HepG2 (cell line): Measurements from ENCODE around the gene SRSF4. TPM values are rescaled to one million over a fixed set of nuclear protein-coding genes. Genes with fewer than 3 reads are reported as not detected.
A peak's percentile ranks its signal among the peaks of the same experiment; 100 is the strongest.

Experiments used
- FOXP1 ChIP-seq, 2 experiments: fragments of 450-650 bp in 1 of 2; IDR thresholded peaks; 2 replicates each; pipeline ENCODE4 v1.6.1; 2017 to 2018; ENCODE audit warnings: antibody characterized with exemption in 1 of 2
- NCOA5 ChIP-seq: sonication (generic); formaldehyde crosslinking; IDR thresholded peaks from 2 replicates; pipeline ENCODE4 v1.4.0; 2020; ENCODE audit warnings: missing genetic modification reagents
- PHF5A ChIP-seq: IDR thresholded peaks from one replicate; pipeline ENCODE4 v1.6.1; 2018; ENCODE audit warnings: low read depth, missing genetic modification reagents; ENCODE audit not compliant: unreplicated experiment
- PHF8 ChIP-seq: sonication (generic); formaldehyde crosslinking; IDR thresholded peaks from 2 replicates; pipeline ENCODE4 v1.5.0; 2020; ENCODE audit warnings: missing genetic modification reagents
- RAD51 ChIP-seq: fragments of 450-650 bp; IDR thresholded peaks from 2 replicates; pipeline ENCODE4 v1.6.1; 2016; ENCODE audit warnings: borderline replicate concordance
- RARG ChIP-seq: sonication (generic); formaldehyde crosslinking; IDR thresholded peaks from 2 replicates; pipeline ENCODE4 v1.4.0; 2020; ENCODE audit warnings: low read depth, mild to moderate bottlenecking, missing genetic modification reagents
- REL ChIP-seq: sonication (generic); formaldehyde crosslinking; conservative IDR thresholded peaks from 2 replicates; pipeline ENCODE4 v1.8.0; 2022; ENCODE audit warnings: mild to moderate bottlenecking, missing genetic modification reagents, moderate library complexity
- SMAD9 ChIP-seq: sonication (generic); formaldehyde crosslinking; IDR thresholded peaks from 2 replicates; pipeline ENCODE4 v1.5.1; 2020; ENCODE audit warnings: mild to moderate bottlenecking, missing genetic modification reagents
- STAG1 ChIP-seq: sonication (generic); formaldehyde crosslinking; IDR thresholded peaks from 2 replicates; pipeline ENCODE4 v1.4.0; 2020; ENCODE audit warnings: missing genetic modification reagents
- TAF15 ChIP-seq: fragments of 200-400 bp; formaldehyde crosslinking; IDR thresholded peaks from one replicate; pipeline ENCODE4 v1.6.1; 2018; ENCODE audit warnings: mild to moderate bottlenecking, low read depth, low read length; ENCODE audit not compliant: poor library complexity, severe bottlenecking
- ZNF260 ChIP-seq: sonication (generic); formaldehyde crosslinking; IDR thresholded peaks from 2 replicates; pipeline ENCODE4 v1.4.0; 2020; ENCODE audit warnings: missing genetic modification reagents, low read depth, mild to moderate bottlenecking, borderline replicate concordance
- ZNF274 ChIP-seq: sonication (generic); formaldehyde crosslinking; IDR thresholded peaks from 2 replicates; pipeline ENCODE4 v1.5.1; 2020; ENCODE audit warnings: mild to moderate bottlenecking, missing genetic modification reagents
- ZNF549 ChIP-seq: sonication (generic); formaldehyde crosslinking; IDR thresholded peaks from 2 replicates; pipeline ENCODE4 v1.5.0; 2020; ENCODE audit warnings: missing genetic modification reagents
- ZNF597 ChIP-seq: sonication (generic); formaldehyde crosslinking; IDR thresholded peaks from 2 replicates; pipeline ENCODE4 v1.5.0; 2020; ENCODE audit warnings: missing genetic modification reagents
- ZNF598 ChIP-seq: sonication (generic); formaldehyde crosslinking; IDR thresholded peaks from 2 replicates; pipeline ENCODE4 v1.5.1; 2020; ENCODE audit warnings: mild to moderate bottlenecking, missing genetic modification reagents, borderline replicate concordance
- ZNF607 ChIP-seq: sonication (generic); formaldehyde crosslinking; IDR thresholded peaks from 2 replicates; pipeline ENCODE4 v1.5.1; 2020; ENCODE audit warnings: missing genetic modification reagents, mild to moderate bottlenecking, borderline replicate concordance
- ZSCAN21 ChIP-seq: sonication (generic); formaldehyde crosslinking; IDR thresholded peaks from 2 replicates; pipeline ENCODE4 v1.8.0; 2022; ENCODE audit warnings: mild to moderate bottlenecking, missing genetic modification reagents, moderate library complexity, borderline replicate concordance
- polyA plus RNA-seq, 8 experiments: library from polyadenylated mRNA; depleted of rRNA in 3 of 8; stranded (reverse) in 7 of 8; unstranded in 1 of 8; fragments of >200 nt; fragmentation: Illumina TruSeq in 4 of 8; extraction: Trizol in 4 of 8; gene quantifications; 2 replicates each; pipeline versions ENCODE4 v1.2.1 to v1.2.3, GENCODE V29; 2011 to 2016; ENCODE audit warnings: low read depth in 4 of 8, missing spikeins in 1 of 8, mixed read lengths in 1 of 8; ENCODE audit not compliant: insufficient read depth in 1 of 8
- total RNA-seq, 5 experiments: library from RNA; depleted of rRNA; stranded (reverse); fragments of >200 nt; fragmentation: Illumina TruSeq; extraction: Trizol; gene quantifications; 2 replicates each; pipeline ENCODE4 v1.2.3, GENCODE V29; 2016; ENCODE audit warnings: low read depth in 1 of 5
- TF ChIP-seq, protein P1 (sequence below): sonication (generic); formaldehyde crosslinking; IDR thresholded peaks from 2 replicates; pipeline ENCODE4 v1.8.1; 2023; ENCODE audit warnings: mild to moderate bottlenecking, missing genetic modification reagents
- TF ChIP-seq, protein P2 (sequence below): sonication (generic); formaldehyde crosslinking; IDR thresholded peaks from 2 replicates; pipeline ENCODE4 v1.5.1; 2020; ENCODE audit warnings: mild to moderate bottlenecking, missing genetic modification reagents, borderline replicate concordance
- TF ChIP-seq, protein P3 (sequence below): sonication (generic); formaldehyde crosslinking; IDR thresholded peaks from 2 replicates; pipeline ENCODE4 v1.9.0; 2022; ENCODE audit warnings: low read depth, missing genetic modification reagents

Gene SRSF4
- total and polyA plus RNA-seq, 2 of the 13 experiments (the other 11 are each of a cell fraction or from before 2014, with no cell fraction given): 37.7 to 50.9 TPM

- TF ChIP-seq PHF8 (CRISPR knock-in tag) (peak; percentile 76), ZNF607 (CRISPR knock-in tag) (peak; percentile 83), ZNF274 (peak; percentile 69; the same call in 1 of the 2 replicates), ZSCAN21 (CRISPR knock-in tag) (peak; percentile 77), FOXP1 (IDR thresholded peaks at IDR 0.05) (no peak), FOXP1 (CRISPR knock-in tag; IDR thresholded peaks at IDR 0.05) (no peak), SMAD9 (CRISPR knock-in tag) (no peak), PHF5A (CRISPR knock-in tag) (no peak), STAG1 (CRISPR knock-in tag) (peak; percentile 5; the same call in 1 of the 2 replicates), ZNF598 (0 out of 2 replicates have a peak, but pooled peaks have one; percentile 57), RAD51 (no peak), ZNF260 (CRISPR knock-in tag) (no peak), RARG (CRISPR knock-in tag) (no peak), NCOA5 (CRISPR knock-in tag) (no peak), TAF15 (peak; percentile 40), ZNF549 (CRISPR knock-in tag) (no peak), REL (CRISPR knock-in tag) (no peak), ZNF597 (CRISPR knock-in tag) (no peak)
- TF ChIP-seq, protein P1, sequence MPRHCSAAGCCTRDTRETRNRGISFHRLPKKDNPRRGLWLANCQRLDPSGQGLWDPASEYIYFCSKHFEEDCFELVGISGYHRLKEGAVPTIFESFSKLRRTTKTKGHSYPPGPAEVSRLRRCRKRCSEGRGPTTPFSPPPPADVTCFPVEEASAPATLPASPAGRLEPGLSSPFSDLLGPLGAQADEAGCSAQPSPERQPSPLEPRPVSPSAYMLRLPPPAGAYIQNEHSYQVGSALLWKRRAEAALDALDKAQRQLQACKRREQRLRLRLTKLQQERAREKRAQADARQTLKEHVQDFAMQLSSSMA (CRISPR knock-in tag): peak; percentile 64; the same call in 1 of the 2 replicates
- TF ChIP-seq, protein P2, sequence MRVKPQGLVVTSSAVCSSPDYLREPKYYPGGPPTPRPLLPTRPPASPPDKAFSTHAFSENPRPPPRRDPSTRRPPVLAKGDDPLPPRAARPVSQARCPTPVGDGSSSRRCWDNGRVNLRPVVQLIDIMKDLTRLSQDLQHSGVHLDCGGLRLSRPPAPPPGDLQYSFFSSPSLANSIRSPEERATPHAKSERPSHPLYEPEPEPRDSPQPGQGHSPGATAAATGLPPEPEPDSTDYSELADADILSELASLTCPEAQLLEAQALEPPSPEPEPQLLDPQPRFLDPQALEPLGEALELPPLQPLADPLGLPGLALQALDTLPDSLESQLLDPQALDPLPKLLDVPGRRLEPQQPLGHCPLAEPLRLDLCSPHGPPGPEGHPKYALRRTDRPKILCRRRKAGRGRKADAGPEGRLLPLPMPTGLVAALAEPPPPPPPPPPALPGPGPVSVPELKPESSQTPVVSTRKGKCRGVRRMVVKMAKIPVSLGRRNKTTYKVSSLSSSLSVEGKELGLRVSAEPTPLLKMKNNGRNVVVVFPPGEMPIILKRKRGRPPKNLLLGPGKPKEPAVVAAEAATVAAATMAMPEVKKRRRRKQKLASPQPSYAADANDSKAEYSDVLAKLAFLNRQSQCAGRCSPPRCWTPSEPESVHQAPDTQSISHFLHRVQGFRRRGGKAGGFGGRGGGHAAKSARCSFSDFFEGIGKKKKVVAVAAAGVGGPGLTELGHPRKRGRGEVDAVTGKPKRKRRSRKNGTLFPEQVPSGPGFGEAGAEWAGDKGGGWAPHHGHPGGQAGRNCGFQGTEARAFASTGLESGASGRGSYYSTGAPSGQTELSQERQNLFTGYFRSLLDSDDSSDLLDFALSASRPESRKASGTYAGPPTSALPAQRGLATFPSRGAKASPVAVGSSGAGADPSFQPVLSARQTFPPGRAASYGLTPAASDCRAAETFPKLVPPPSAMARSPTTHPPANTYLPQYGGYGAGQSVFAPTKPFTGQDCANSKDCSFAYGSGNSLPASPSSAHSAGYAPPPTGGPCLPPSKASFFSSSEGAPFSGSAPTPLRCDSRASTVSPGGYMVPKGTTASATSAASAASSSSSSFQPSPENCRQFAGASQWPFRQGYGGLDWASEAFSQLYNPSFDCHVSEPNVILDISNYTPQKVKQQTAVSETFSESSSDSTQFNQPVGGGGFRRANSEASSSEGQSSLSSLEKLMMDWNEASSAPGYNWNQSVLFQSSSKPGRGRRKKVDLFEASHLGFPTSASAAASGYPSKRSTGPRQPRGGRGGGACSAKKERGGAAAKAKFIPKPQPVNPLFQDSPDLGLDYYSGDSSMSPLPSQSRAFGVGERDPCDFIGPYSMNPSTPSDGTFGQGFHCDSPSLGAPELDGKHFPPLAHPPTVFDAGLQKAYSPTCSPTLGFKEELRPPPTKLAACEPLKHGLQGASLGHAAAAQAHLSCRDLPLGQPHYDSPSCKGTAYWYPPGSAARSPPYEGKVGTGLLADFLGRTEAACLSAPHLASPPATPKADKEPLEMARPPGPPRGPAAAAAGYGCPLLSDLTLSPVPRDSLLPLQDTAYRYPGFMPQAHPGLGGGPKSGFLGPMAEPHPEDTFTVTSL (CRISPR knock-in tag): no peak; the same call in 1 of the 2 replicates
- TF ChIP-seq, protein P3, sequence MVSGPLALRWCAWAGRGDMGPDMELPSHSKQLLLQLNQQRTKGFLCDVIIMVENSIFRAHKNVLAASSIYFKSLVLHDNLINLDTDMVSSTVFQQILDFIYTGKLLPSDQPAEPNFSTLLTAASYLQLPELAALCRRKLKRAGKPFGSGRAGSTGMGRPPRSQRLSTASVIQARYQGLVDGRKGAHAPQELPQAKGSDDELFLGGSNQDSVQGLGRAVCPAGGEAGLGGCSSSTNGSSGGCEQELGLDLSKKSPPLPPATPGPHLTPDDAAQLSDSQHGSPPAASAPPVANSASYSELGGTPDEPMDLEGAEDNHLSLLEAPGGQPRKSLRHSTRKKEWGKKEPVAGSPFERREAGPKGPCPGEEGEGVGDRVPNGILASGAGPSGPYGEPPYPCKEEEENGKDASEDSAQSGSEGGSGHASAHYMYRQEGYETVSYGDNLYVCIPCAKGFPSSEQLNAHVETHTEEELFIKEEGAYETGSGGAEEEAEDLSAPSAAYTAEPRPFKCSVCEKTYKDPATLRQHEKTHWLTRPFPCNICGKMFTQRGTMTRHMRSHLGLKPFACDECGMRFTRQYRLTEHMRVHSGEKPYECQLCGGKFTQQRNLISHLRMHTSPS: no peak
Observed at GRCh38 chr1:29230553-29231378, 49.1 kb upstream of the SRSF4 start, which contains the start of gene MECR (continued).
